Activated CD4-positive, alpha-beta T cell treated with anti-CD3 and anti-CD28 coated beads for 48 hours (primary cell): Measurements from ENCODE around the gene NCL.
"Not testable (repeated sequence)": the region's sequence is repeated elsewhere in the genome, so short reads cannot be mapped to it uniquely, and the experiment has no call there.

Experiments used
- DNase-seq: peaks from one replicate; pipeline ENCODE4 v3.0.0-alpha.2; 2020

Gene NCL

GRCh38 chr2:231429901-231430300, 34.4 kb downstream of the NCL start:
- no peak for DNase-seq

GRCh38 chr2:231429152-231429551, 35.1 kb downstream of the NCL start:
- DNase-seq = no peak

- DNase-seq = no peak
Measured at GRCh38 chr2:231427116-231427515, 37.2 kb downstream of the NCL start.

GRCh38 chr2:231425811-231426703, 38.2 kb downstream of the NCL start:
- DNase-seq = peak; percentile 50

GRCh38 chr2:231425291-231425810, 38.9 kb downstream of the NCL start:
- no peak for DNase-seq

GRCh38 chr2:231423176-231423575, 41.1 kb downstream of the NCL start:
- DNase-seq = no peak

GRCh38 chr2:231422056-231422455, 42.2 kb downstream of the NCL start:
- DNase-seq = no peak

- no peak for DNase-seq
Measured at GRCh38 chr2:231421051-231421580, 43.2 kb downstream of the NCL start.

- DNase-seq = no peak
Measured at GRCh38 chr2:231418820-231419640, 45.3 kb downstream of the NCL start.

GRCh38 chr2:231415029-231415428, 49.3 kb downstream of the NCL start:
- no peak for DNase-seq

GRCh38 chr2:231413921-231414476, 50.3 kb downstream of the NCL start:
- no peak for DNase-seq

- DNase-seq = no peak
Measured at GRCh38 chr2:231413456-231413855, 50.8 kb downstream of the NCL start.

GRCh38 chr2:231412618-231412963, 51.7 kb downstream of the NCL start:
- no peak for DNase-seq

- peak; percentile 86 for DNase-seq
Measured at GRCh38 chr2:231411831-231412617, 52.3 kb downstream of the NCL start.

GRCh38 chr2:231411237-231411636, 53.0 kb downstream of the NCL start:
- no peak for DNase-seq

GRCh38 chr2:231410293-231411004, 53.8 kb downstream of the NCL start:
- DNase-seq = peak; percentile 44

- no peak for DNase-seq
Measured at GRCh38 chr2:231409776-231410175, 54.5 kb downstream of the NCL start.

GRCh38 chr2:231408304-231408703, 56.0 kb downstream of the NCL start:
- DNase-seq = not testable (repeated sequence)

- not testable (repeated sequence) for DNase-seq
Measured at GRCh38 chr2:231407686-231408085, 56.6 kb downstream of the NCL start.

GRCh38 chr2:231405601-231406367, 58.5 kb downstream of the NCL start:
- DNase-seq = peak; percentile 37

- DNase-seq = not testable (repeated sequence)
Measured at GRCh38 chr2:231404183-231404578, 60.1 kb downstream of the NCL start.
